ENCODE results near the gene TCP11L1.
A peak's percentile ranks its signal among the peaks of the same experiment; 100 is the strongest.

GRCh38 chr11:33062137-33062536, 22.8 kb downstream of the TCP11L1 start:
- TF ChIP-seq POLR2A (IDR thresholded peaks at IDR 0.05) = no peak
- TF ChIP-seq CTCF (IDR thresholded peaks at IDR 0.05) = no peak
- TF ChIP-seq EP300 (IDR thresholded peaks at IDR 0.05) = peak in 2 of 4 donors; percentile 34 to 56
- peak in 3 of 4 donors; percentile 75 to 79 (median 78) for TF ChIP-seq POLR2AphosphoS5 (IDR thresholded peaks at IDR 0.05)

Measured in sigmoid colon (tissue), 4 donors.